ENCODE results near the gene ARMC7.
"Not testable (repeated sequence)": the region's sequence is repeated elsewhere in the genome, so short reads cannot be mapped to it uniquely, and the experiment has no call there.

- TF ChIP-seq CTCF (IDR thresholded peaks at IDR 0.05 in 8 of 11, conservative IDR thresholded peaks at IDR 0.05 in 3 of 11); POLR2A (IDR thresholded peaks at IDR 0.05): not testable (repeated sequence)
Measured at GRCh38 chr17:75127936-75128335, 18.2 kb downstream of the ARMC7 start.

Measured in spleen (tissue), 7 donors.